Stimulated activated naive CD8-positive, alpha-beta T cell treated with anti-CD3 and anti-CD28 coated beads, Interleukin-15, Interleukin-2, amounts not matched to agents 100 ng/mL and 50 ng/mL, for 24 hours (primary cell): ENCODE data around the gene TMEM131L.
"Not testable (repeated sequence)": the region's sequence is repeated elsewhere in the genome, so short reads cannot be mapped to it uniquely, and the experiment has no call there.

Source experiments
- H3K27ac Mint-ChIP-seq: one replicate; pipeline ENCODE4 v1.8.0; 2021; ENCODE audit warnings: mild to moderate bottlenecking, mixed read lengths
- H3K27me3 Mint-ChIP-seq: one replicate; pipeline ENCODE4 v1.8.0; 2021; ENCODE audit warnings: mixed read lengths
- H3K36me3 Mint-ChIP-seq: one replicate; pipeline ENCODE4 v1.8.0; 2021; ENCODE audit warnings: low read depth, mixed read lengths
- H3K4me1 Mint-ChIP-seq: one replicate; pipeline ENCODE4 v1.8.0; 2021; ENCODE audit warnings: low read depth, mixed read lengths
- H3K4me3 Mint-ChIP-seq: one replicate; pipeline ENCODE4 v1.8.0; 2021; ENCODE audit warnings: mild to moderate bottlenecking, mixed read lengths
- H3K9me3 Mint-ChIP-seq: one replicate; pipeline ENCODE4 v1.8.0; 2021; ENCODE audit warnings: mixed read lengths

The TMEM131L gene

DNA sequence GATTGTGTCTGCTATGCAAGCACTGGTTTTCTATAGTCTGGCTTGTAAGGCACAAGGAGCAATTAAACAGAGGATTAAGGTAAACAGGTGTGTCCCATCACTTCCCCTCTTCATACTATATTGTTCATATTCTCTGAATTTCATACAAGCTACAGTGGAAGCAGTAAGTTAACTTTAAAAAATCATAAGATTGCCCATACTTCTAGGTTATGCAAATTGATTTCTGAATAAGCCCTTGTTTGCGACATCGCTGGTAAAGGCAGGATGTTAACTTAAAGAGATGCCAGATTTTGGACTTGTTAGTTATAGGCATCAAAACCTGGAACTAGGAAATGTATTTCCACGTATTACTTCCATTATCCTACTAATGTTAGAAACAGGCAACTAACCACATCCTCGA, 1.0 kb upstream of the TMEM131L start:
- no peaks in the 10 kb centered on the region for H3K9me3 Mint-ChIP-seq
- H3K27me3 Mint-ChIP-seq = no peaks in the 10 kb centered on the region
- peaks cover 37% of the 10 kb centered on the region for H3K4me1 Mint-ChIP-seq
- peak overlapping the region; percentile 92 for H3K27ac Mint-ChIP-seq
- peak overlapping the region; percentile 89 for H3K4me3 Mint-ChIP-seq
- H3K36me3 Mint-ChIP-seq = peaks cover 24% of the 10 kb centered on the region

DNA sequence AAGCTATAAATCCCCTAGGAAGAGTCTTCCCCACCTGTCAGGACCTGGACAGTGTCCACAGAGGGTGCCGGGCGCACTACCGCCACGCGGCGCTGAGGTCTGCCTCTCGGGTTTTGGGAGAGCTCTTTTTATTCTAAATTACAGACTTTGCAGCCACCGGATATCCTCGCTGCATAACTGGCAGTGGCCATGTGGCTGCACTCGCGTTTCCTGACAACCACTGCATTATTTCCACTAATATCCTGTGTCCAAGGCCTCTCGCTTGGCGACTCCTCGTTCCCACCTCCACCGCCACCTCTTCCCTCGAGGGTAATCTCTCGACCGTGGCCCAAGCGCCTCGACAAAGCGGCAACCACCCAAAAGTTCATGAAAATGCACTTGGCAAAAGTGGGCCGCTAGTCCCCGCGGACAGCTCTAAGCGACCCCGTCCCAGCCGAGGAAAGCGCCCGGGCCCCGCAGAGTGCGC, 512 bp upstream of the TMEM131L start:
- Mint-ChIP-seq H3K27ac (peak overlapping the region; percentile 92), H3K4me1 (peaks cover 42% of the 10 kb centered on the region), H3K4me3 (peak overlapping the region; percentile 89), H3K36me3 (peaks cover 29% of the 10 kb centered on the region), H3K27me3 (no peaks in the 10 kb centered on the region), H3K9me3 (no peaks in the 10 kb centered on the region)

DNA sequence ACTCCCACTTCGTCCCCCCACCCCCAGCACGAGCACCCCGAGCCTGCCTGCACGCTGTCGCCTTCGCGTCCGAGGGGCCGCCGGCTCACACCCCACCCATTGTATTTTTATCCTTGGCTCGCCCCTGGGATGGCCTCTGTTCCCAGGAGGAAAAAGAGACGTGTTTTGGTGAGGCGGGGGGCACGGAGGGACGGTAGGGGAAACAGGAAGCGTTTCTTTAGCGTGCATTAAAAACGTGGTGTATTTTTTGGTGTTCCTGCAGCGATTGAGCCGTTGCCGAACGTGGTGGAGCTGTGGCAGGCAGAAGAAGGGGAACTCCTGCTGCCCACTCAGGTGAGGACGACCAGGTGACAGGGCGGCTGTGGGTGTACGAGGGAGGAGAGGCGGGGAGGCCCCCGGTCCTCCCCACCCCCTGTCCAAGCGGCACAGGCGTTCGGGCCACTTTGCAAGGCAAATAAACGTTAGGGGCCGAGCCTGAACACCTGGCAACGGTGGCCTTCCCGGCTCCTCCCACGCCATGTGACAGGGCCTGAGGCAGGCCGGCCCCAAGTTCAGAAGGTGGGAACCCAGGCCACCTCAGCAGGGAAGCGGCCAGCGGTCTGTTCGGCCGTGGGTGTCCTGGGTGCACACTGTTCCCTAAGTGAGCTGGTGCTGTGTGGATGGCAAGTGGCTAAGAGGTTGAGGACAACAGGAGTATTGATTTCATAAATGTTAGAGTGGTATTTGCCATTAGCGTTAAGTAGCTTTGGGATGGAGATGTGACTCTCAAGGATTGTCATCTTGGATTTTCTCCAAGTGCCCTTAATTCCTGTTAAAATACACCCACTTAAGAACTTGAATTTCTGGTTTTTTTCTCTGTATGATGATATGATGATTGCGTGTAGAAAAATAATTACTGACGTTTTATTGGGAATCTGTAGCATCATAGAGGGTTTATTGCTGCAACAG, 1.1 kb downstream of the TMEM131L start:
- Mint-ChIP-seq H3K4me1 (peaks cover 57% of the 10 kb centered on the region), H3K9me3 (no peaks in the 10 kb centered on the region)

DNA sequence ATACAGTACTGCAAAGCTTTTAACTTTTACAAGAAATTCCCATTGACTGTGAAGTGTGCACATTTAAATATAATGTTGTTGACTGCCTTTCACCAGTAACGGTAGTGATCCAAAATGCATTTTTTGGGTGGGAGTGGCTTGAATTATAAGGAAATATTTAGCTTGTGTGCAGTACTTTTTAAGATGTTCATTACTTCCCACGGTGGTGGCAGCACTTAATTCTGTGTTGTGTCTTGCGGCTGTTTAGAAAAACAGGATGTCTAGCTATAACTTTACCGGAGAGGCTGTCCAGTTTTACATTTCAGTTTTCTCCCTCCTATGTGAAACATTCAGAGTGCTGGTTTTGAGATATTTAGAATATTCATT, 1.7 kb downstream of the TMEM131L start:
- Mint-ChIP-seq H3K27me3 (no peaks in the 10 kb centered on the region), H3K4me3 (peak overlapping the region; percentile 98), H3K36me3 (peaks cover 50% of the 10 kb centered on the region), H3K27ac (peak overlapping the region; percentile 90), H3K9me3 (no peaks in the 10 kb centered on the region), H3K4me1 (peaks cover 64% of the 10 kb centered on the region)

More for the DNA sequence above, 1.1 kb downstream of the TMEM131L start:
- peaks cover 45% of the 10 kb centered on the region for H3K36me3 Mint-ChIP-seq
- H3K4me3 Mint-ChIP-seq = peak overlapping the region; percentile 98
- H3K27ac Mint-ChIP-seq = peak overlapping the region; percentile 90
- no peaks in the 10 kb centered on the region for H3K27me3 Mint-ChIP-seq

DNA sequence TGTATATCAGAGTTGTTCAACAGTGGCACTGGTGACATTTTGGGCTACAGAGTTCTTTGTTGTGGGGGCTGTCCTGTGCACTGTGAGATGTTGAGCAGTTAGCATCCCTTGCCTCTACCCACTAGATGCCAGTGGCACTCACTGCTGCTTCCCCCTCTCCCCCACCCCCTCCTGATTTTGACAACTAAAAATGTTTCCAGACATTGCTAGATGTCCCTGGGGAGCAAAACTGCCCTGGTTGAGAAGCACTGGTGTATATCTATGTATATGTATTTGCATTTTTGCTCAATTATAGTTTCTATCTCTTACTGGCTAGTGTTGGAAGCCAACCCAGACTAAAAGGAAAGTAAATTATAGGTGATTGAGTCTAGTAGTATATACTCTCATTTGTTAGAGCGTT, 2.4 kb downstream of the TMEM131L start:
- H3K9me3 Mint-ChIP-seq = no peaks in the 10 kb centered on the region
- no peaks in the 10 kb centered on the region for H3K27me3 Mint-ChIP-seq
- H3K36me3 Mint-ChIP-seq = peaks cover 58% of the 10 kb centered on the region
- H3K4me3 Mint-ChIP-seq = peak overlapping the region; percentile 98
- H3K27ac Mint-ChIP-seq = peak overlapping the region; percentile 83
- peaks cover 71% of the 10 kb centered on the region for H3K4me1 Mint-ChIP-seq

DNA sequence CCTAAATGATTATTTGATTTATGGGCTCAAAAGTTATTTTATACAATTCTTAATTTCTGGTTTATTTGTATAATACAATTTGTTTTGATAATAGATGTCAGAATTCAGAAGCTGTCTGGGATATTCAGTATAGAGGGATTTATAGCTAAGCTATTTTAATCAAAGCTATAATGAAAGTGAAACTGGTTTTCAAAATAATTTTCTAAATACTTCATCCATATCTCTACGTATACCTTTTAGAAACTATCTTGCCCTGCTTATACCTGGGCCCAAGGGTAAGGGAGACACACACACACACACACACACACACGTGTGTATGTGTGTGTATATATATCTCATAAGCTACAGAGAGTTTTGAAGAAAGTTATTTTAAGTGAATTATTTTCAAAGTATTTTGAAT, 2.9 kb downstream of the TMEM131L start:
- Mint-ChIP-seq H3K4me1 (peaks cover 75% of the 10 kb centered on the region), H3K27ac (peak overlapping the region; percentile 83), H3K4me3 (peak overlapping the region; percentile 98), H3K36me3 (peaks cover 62% of the 10 kb centered on the region), H3K9me3 (no peaks in the 10 kb centered on the region), H3K27me3 (no peaks in the 10 kb centered on the region)

DNA sequence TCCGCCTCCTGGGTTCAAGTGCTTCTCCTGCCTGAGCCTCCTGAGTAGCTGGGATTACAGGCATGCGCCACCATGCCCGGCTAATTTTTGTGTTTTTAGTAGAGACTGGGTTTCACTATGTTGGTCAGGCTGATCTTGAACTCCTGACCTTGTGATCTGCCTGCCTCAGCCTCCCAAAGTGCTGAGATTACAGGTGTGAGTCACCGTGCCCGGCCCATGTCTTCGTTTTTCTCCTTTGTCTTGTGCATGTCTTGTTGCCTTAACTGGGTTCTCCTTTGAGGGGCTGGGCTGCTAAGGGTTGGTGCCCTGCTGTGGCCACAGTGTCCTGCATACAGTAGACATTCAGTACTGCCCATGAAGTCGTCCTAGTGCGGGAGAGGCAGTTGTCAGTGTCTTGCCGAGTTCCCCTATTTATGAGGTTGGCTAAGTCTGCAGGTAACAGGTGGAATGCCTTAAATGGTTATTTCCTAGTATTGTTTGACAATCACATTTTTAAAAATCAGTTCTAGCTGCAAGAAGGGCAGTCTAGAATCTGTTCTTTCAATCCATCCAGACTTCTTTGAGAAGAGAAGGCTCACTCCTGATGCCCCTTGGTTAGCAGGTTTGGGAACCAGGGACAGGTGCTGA, 5.0 kb downstream of the TMEM131L start:
- not testable (repeated sequence) for H3K9me3 Mint-ChIP-seq, H3K27me3 Mint-ChIP-seq
- Mint-ChIP-seq H3K4me1 (peaks cover 75% of the 10 kb centered on the region), H3K27ac (peak overlapping the region; percentile 87), H3K4me3 (peak overlapping the region; percentile 98), H3K36me3 (peaks cover 77% of the 10 kb centered on the region)

DNA sequence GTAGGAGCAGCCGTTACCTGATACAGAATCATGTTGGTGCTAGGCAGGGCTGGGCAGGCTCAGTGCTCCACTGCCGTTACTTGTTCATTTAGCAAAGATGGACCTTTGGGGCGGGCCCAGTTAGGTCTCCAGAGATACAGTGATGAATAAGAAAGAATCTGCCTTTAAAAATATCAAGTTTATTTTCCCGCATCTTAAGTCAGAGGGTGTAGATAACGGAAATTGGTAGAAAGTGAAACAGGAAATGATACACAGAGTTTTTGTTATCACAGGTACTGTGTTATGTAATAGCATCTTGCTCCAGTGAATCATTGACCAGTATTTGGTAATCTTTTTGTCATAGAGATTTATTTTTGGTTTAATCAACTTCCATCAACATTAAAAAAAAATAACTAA, 5.5 kb downstream of the TMEM131L start:
- H3K9me3 Mint-ChIP-seq = no peaks in the 10 kb centered on the region
- H3K4me1 Mint-ChIP-seq = peaks cover 75% of the 10 kb centered on the region
- H3K4me3 Mint-ChIP-seq = peak overlapping the region; percentile 98
- H3K36me3 Mint-ChIP-seq = peaks cover 77% of the 10 kb centered on the region
- peak overlapping the region; percentile 87 for H3K27ac Mint-ChIP-seq
- H3K27me3 Mint-ChIP-seq = no peaks in the 10 kb centered on the region

DNA sequence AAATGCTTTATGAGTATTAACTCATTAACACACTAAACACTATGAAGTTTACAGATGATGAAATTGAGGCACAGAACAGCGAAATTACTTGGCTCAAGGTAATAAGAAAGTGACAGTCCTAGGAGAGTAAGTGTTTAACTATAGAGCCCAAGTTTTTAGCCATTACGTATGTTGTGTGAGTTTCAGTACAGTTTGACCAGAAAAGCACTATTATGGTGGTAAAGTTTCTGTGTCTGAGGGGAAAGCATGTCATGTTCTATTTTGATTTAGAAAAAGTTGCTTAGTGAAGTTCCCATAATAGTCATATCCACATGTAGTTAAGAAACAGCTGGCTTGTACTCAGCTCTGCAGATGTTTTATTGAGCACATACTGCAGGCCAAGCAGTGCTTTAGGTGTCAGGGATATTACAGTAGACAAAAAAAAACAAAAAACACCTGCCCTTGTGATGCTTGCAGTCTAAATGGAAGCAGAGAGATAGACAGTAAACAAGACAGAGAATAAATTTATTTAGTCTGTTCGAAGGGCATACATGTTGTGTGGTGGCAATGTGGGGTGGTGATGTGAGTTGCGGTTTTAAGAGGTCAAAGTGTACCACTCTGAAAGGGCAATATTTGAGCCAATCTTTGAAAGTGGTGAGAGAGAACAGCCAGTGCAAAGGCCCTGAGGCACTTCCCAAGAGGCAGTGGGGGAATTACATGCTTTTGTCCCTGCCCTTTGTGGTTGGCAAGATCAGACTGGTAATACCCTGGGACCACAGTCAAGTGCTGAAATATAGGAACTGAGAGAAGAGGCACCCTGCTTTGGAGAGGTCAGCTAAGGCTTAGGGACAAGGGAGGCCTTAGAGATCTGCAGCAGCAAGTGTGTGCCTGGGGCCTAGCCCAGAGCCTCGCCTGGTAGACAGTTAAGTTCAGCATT, 6.2 kb downstream of the TMEM131L start:
- Mint-ChIP-seq H3K4me1 (peaks cover 82% of the 10 kb centered on the region), H3K27me3 (no peaks in the 10 kb centered on the region), H3K9me3 (no peaks in the 10 kb centered on the region), H3K4me3 (peak overlapping the region; percentile 98), H3K36me3 (peaks cover 82% of the 10 kb centered on the region), H3K27ac (peak overlapping the region; percentile 87)

DNA sequence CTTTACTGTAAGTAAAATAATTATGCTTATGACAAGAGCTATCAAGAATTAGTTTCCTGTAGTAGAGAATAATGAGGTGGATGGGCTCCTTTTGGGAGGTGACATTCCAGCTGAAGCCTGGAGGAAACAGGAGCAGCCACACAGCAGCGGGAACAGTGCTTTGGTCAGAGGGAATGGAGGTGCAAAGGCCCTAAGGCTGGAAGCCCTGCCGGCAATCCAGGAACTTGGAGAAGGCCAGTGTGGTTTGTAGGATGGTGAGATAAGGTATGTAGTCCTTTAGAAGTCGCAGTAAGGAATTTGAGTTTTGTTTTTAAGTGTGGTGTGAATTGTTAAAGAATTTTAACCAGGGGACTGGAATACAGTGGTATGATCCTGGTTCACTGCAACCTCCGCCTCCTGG, 8.1 kb downstream of the TMEM131L start:
- H3K36me3 Mint-ChIP-seq = peaks cover 73% of the 10 kb centered on the region
- H3K27ac Mint-ChIP-seq = peak overlapping the region; percentile 38
- no peaks in the 10 kb centered on the region for H3K27me3 Mint-ChIP-seq
- H3K4me1 Mint-ChIP-seq = peaks cover 88% of the 10 kb centered on the region
- H3K9me3 Mint-ChIP-seq = no peaks in the 10 kb centered on the region
- no peak overlapping the region for H3K4me3 Mint-ChIP-seq

DNA sequence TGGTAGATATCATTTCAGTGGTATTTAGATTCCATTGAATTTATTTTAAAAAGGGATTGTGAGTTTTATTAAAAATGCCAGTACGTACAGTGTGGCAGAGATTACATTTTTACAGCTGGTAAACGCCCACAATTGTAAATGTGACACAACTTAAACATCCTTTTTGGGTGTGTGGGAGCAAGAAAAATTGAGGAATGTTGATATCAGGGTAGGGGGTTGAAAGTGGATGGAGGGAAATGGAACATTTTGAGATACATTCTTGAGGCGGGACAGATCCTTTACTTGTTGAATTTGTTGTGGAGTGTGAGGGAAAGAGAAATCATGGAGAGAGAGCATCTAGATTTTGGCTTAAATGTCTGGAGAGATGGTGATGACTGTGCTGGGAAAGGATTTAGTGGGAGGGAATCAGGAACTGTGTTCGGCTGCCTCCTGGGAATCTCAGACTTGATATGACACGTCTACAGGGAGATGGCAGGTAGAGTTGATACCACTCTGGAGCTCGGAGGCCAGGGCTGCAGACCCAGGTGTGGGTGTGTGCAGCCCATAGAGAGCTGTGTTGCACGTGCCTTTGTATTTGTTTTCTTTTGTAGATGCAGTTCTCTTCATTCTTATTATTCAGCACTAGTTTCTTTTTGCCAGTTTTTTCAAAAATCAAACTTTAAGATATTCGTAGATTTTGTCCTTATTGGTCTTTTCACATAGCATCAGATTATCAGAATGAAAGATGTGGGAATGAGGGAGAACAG, 10.8 kb downstream of the TMEM131L start:
- Mint-ChIP-seq H3K9me3 (no peaks in the 10 kb centered on the region), H3K36me3 (peaks cover 63% of the 10 kb centered on the region), H3K27ac (peak overlapping the region; percentile 61), H3K4me3 (no peak overlapping the region), H3K27me3 (no peaks in the 10 kb centered on the region), H3K4me1 (peaks cover 82% of the 10 kb centered on the region)

DNA sequence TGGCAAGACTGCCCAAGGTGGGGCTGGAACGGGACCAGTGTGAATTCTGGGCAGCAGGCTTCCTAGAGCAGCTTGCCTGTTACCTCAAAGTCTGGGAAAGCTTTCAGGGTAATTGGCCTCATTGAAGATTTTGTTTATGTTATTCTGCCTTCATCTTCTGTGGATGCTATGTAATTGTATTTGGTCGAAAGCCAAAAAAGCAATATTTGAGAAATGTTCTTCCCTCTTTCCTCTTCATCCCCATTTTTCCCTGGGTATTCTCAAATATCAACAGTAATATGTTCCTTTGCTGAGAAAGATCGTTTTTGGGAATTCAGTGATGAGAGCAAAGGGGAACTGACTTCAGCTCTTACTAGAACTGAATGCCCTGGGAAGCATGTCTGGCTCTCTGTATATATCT, 12.9 kb downstream of the TMEM131L start:
- H3K27me3 Mint-ChIP-seq = no peaks in the 10 kb centered on the region
- H3K27ac Mint-ChIP-seq = peak overlapping the region; percentile 39
- no peak overlapping the region for H3K4me3 Mint-ChIP-seq
- peaks cover 80% of the 10 kb centered on the region for H3K4me1 Mint-ChIP-seq
- no peaks in the 10 kb centered on the region for H3K9me3 Mint-ChIP-seq
- H3K36me3 Mint-ChIP-seq = peaks cover 51% of the 10 kb centered on the region

DNA sequence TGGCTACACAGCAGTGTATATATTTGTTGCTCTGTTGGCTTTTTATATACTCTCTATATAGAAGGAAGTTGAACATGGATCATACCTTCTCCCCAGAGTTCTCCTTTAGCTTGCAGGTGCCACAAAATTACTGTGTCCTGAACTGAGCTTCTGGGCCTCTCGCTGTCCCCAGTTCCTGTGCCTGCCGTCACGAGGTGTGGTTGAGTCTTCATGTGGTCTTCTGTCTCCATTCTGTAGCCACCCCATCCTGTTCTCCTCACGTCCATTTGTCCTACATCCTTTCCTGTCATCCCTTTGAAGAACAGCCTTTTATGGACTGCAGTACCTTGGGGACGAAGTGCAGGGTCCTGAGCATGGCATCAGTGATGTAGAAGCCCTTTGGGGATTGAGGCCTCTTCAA, 14.5 kb downstream of the TMEM131L start:
- Mint-ChIP-seq H3K27ac (peak overlapping the region; percentile 60), H3K4me3 (peak overlapping the region; percentile 6), H3K36me3 (peaks cover 46% of the 10 kb centered on the region), H3K27me3 (no peaks in the 10 kb centered on the region), H3K4me1 (peaks cover 75% of the 10 kb centered on the region), H3K9me3 (no peaks in the 10 kb centered on the region)

DNA sequence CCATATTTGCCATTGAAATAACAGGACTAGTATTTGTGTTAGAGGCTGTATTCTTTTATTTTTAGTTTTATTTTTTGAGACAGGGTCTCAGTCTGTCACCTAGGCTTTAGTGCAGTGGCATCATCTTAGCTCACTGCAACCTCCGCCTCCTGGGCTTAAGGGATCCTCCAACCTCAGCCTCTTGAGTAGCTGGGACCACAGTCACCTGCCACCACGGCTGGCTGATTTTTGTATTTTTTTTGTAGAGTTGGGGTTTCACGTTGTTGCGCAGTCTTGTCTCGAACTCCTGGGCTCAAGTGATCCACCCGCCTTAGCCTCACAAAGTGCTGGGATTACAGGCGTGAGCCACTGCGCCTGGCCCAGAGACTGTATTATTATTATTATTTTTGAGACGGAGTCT, 15.3 kb downstream of the TMEM131L start:
- no peaks in the 10 kb centered on the region for H3K27me3 Mint-ChIP-seq
- H3K9me3 Mint-ChIP-seq = no peaks in the 10 kb centered on the region
- peaks cover 83% of the 10 kb centered on the region for H3K4me1 Mint-ChIP-seq
- peak overlapping the region; percentile 60 for H3K27ac Mint-ChIP-seq
- no peak overlapping the region for H3K4me3 Mint-ChIP-seq
- peaks cover 49% of the 10 kb centered on the region for H3K36me3 Mint-ChIP-seq
